HepG2 (cell line): ENCODE results near the gene VIPR1. TPM values are rescaled to one million over a fixed set of nuclear protein-coding genes. Genes with fewer than 3 reads are reported as not detected.

Experiments
- ATAC-seq: fragments of 200-7000 bp; cut with Tn5 transposase; 3 replicates; pipeline ENCODE4 v1.9.1; 2020; ENCODE audit warnings: mild to moderate bottlenecking, moderate library complexity
- BruUV-seq: library from RNA; stranded (reverse); fragments of 400-500 nt; replicated peaks from 2 replicates; lab custom pipeline; 2021; lab: Mats Ljungman, UMichigan
- CTCF ChIA-PET: fragments of 300-600 bp; formaldehyde crosslinking; extraction: SDS; loops from one replicate; lab custom pipeline; 2021; ENCODE audit warnings: low total read pairs, inconsistent platforms, low intra/inter-chr PET ratio; lab: Yijun Ruan, JAX
- POLR2A ChIA-PET: fragments of 350-600 bp; sonication (Branson Sonifier 250); formaldehyde crosslinking; loops from one replicate; lab custom pipeline; 2020; ENCODE audit warnings: antibody characterized with exemption, inconsistent platforms; lab: Yijun Ruan, JAX
- DNase-seq: peaks from one replicate; pipeline ENCODE4 v3.0.0-alpha.2; 2015; ENCODE audit warnings: low spot score
- FAIRE-seq: peaks from 3 replicates; lab custom pipeline; 2011; peaks lifted over from hg19 to GRCh38; lab: Jason Lieb, UNC
- H2AFZ ChIP-seq: one replicate; pipeline ENCODE4 v1.6.1; 2011; ENCODE audit warnings: low read length, inconsistent platforms
- H3K27ac ChIP-seq: fragments of 300-600 bp; 3 replicates; pipeline ENCODE4 v1.8.0; 2011; ENCODE audit warnings: mixed run types, mild to moderate bottlenecking, mixed read lengths, low read length, inconsistent platforms; ENCODE audit not compliant: insufficient read depth; ENCODE audit errors: extremely low read length
- H3K27me3 ChIP-seq, 2 experiments: fragments of 200-600 bp in 1 of 2; 2 replicates in 1 of 2; 3 replicates in 1 of 2; pipeline versions ENCODE4 v1.6.0 to v1.8.0; 2011; ENCODE audit warnings: low read length in 2 of 2, mild to moderate bottlenecking in 2 of 2, moderate library complexity in 2 of 2, inconsistent platforms in 1 of 2; ENCODE audit not compliant: insufficient read depth in 2 of 2, control insufficient read depth in 1 of 2
- H3K36me3 ChIP-seq, 2 experiments: fragments of 200-600 bp in 1 of 2; replicated peaks in 1 of 2; 2 replicates in 1 of 2; 3 replicates in 1 of 2; pipeline versions ENCODE4 v1.5.1 to v1.8.0; 2011; ENCODE audit warnings: low read length in 2 of 2, inconsistent platforms in 1 of 2; ENCODE audit not compliant: insufficient read depth in 2 of 2, control insufficient read depth in 1 of 2
- H3K4me1 ChIP-seq: 2 replicates; pipeline ENCODE4 v1.5.1; 2012; ENCODE audit warnings: low read length, inconsistent platforms; ENCODE audit not compliant: insufficient read depth
- H3K4me2 ChIP-seq: 2 replicates; pipeline ENCODE4 v1.6.0; 2011; ENCODE audit warnings: low read depth, low read length, inconsistent platforms
- H3K4me3 ChIP-seq, 3 experiments: fragments of 200-600 bp in 1 of 3; sonication (generic), shearing (Covaris generic) in 1 of 3; replicated peaks in 1 of 3; 2 replicates each; pipeline ENCODE4 v1.5.1; 2011 to 2016; ENCODE audit warnings: low read length in 3 of 3, inconsistent platforms in 2 of 3, low read depth in 2 of 3, mild to moderate bottlenecking in 2 of 3, control low read depth in 1 of 3, mixed read lengths in 1 of 3; ENCODE audit not compliant: insufficient read depth in 1 of 3
- H3K79me2 ChIP-seq: one replicate; pipeline ENCODE4 v1.6.1; 2011; ENCODE audit warnings: low read length, inconsistent platforms; ENCODE audit not compliant: insufficient read depth
- H3K9ac ChIP-seq: 2 replicates; pipeline ENCODE4 v1.6.0; 2011; ENCODE audit warnings: mild to moderate bottlenecking, low read depth, low read length, inconsistent platforms; ENCODE audit not compliant: insufficient read depth
- H3K9me3 ChIP-seq: 2 replicates; pipeline ENCODE4 v1.5.1; 2012; ENCODE audit warnings: mild to moderate bottlenecking, low read length
- H4K20me1 ChIP-seq: 2 replicates; pipeline ENCODE4 v1.6.0; 2011; ENCODE audit warnings: inconsistent platforms, mild to moderate bottlenecking, low read length, moderate library complexity; ENCODE audit not compliant: insufficient read depth
- EEA1 ChIP-seq: sonication (generic); formaldehyde crosslinking; IDR thresholded peaks from 2 replicates; pipeline ENCODE4 v1.5.1; 2020; ENCODE audit warnings: mild to moderate bottlenecking, missing genetic modification reagents, borderline replicate concordance
- MAZ ChIP-seq, 2 experiments: sonication (generic) in 1 of 2; formaldehyde crosslinking in 1 of 2; IDR thresholded peaks; 2 replicates each; pipeline versions ENCODE4 v1.5.0 to v1.6.1; 2012 to 2020; ENCODE audit warnings: low read depth in 2 of 2, mild to moderate bottlenecking in 2 of 2, borderline replicate concordance in 1 of 2, improper control_type of control experiment in 1 of 2, low read length in 1 of 2, missing genetic modification reagents in 1 of 2, moderate library complexity in 1 of 2
- MYPOP ChIP-seq: sonication (generic); formaldehyde crosslinking; IDR thresholded peaks from 2 replicates; pipeline ENCODE4 v1.8.1; 2023; ENCODE audit warnings: mild to moderate bottlenecking, moderate library complexity, missing genetic modification reagents
- RFX3 ChIP-seq: IDR thresholded peaks from 2 replicates; pipeline ENCODE4 v1.6.1; 2016; ENCODE audit warnings: missing biosample characterization, missing genetic modification reagents
- RFXANK ChIP-seq: IDR thresholded peaks from 2 replicates; pipeline ENCODE4 v1.6.1; 2016
- SIN3A ChIP-seq: IDR thresholded peaks from 2 replicates; pipeline ENCODE4 v1.6.1; 2011; ENCODE audit warnings: low read depth, mild to moderate bottlenecking, control low read depth, low read length, borderline replicate concordance
- SKIL ChIP-seq: sonication (generic); formaldehyde crosslinking; IDR thresholded peaks from 2 replicates; pipeline ENCODE4 v1.8.0; 2022; ENCODE audit warnings: missing genetic modification reagents, mild to moderate bottlenecking, moderate library complexity, borderline replicate concordance
- SMAD1 ChIP-seq: sonication (generic); formaldehyde crosslinking; IDR thresholded peaks from 2 replicates; pipeline ENCODE4 v1.4.0; 2020; ENCODE audit warnings: missing genetic modification reagents, low read depth, mild to moderate bottlenecking, borderline replicate concordance
- SP4 ChIP-seq: sonication (generic); formaldehyde crosslinking; IDR thresholded peaks from 2 replicates; pipeline ENCODE4 v1.8.1; 2023; ENCODE audit warnings: mild to moderate bottlenecking, missing genetic modification reagents
- SYNCRIP ChIP-seq: fragments of 200-400 bp; formaldehyde crosslinking; IDR thresholded peaks from 2 replicates; pipeline ENCODE4 v1.6.1; 2018; ENCODE audit warnings: mild to moderate bottlenecking, low read depth, low read length; ENCODE audit not compliant: insufficient read depth
- ZNF282 ChIP-seq: fragments of 450-650 bp; IDR thresholded peaks from 2 replicates; pipeline ENCODE4 v1.6.1; 2018; ENCODE audit not compliant: partially characterized antibody
- ZNF501 ChIP-seq: sonication (generic); formaldehyde crosslinking; IDR thresholded peaks from 2 replicates; pipeline ENCODE4 v1.5.1; 2020; ENCODE audit warnings: mild to moderate bottlenecking, moderate library complexity, missing genetic modification reagents
- ZXDC ChIP-seq: sonication (generic); formaldehyde crosslinking; IDR thresholded peaks from 2 replicates; pipeline ENCODE4 v1.5.0; 2020; ENCODE audit warnings: mild to moderate bottlenecking, missing genetic modification reagents
- WGBS: methylation state at CpG from one replicate; pipeline ENCODE4 v1.1.6; 2017; ENCODE audit warnings: low lambda C conversion rate; 5-methylcytosine and 5-hydroxymethylcytosine counted together
- in situ Hi-C: cut with HindIII; loops from 2 replicates; pipeline ENCODE4 v1.10.0; 2017; ENCODE audit warnings: low pct_unique_long_range_greater_than_20kb; ENCODE audit not compliant: extremely low pct_ligation_motif_present
- intact Hi-C: fragments of 100-400 bp; cut with micrococcal nuclease; formaldehyde crosslinking; loops from one replicate; pipeline ENCODE4 v1.10.0; 2022; ENCODE audit not compliant: unreplicated experiment
- polyA plus RNA-seq, 8 experiments: library from polyadenylated mRNA; depleted of rRNA in 3 of 8; stranded (reverse) in 7 of 8; unstranded in 1 of 8; fragments of >200 nt; fragmentation: Illumina TruSeq in 4 of 8; extraction: Trizol in 4 of 8; gene quantifications; 2 replicates each; pipeline versions ENCODE4 v1.2.1 to v1.2.3, GENCODE V29; 2011 to 2016; ENCODE audit warnings: low read depth in 4 of 8, missing spikeins in 1 of 8, mixed read lengths in 1 of 8; ENCODE audit not compliant: insufficient read depth in 1 of 8
- total RNA-seq, 5 experiments: library from RNA; depleted of rRNA; stranded (reverse); fragments of >200 nt; fragmentation: Illumina TruSeq; extraction: Trizol; gene quantifications; 2 replicates each; pipeline ENCODE4 v1.2.3, GENCODE V29; 2016; ENCODE audit warnings: low read depth in 1 of 5

The VIPR1 gene
- total and polyA plus RNA-seq, 2 of the 13 experiments (the other 11 are each of a cell fraction or from before 2014, with no cell fraction given) = 0.04 to 0.11 TPM

- intact Hi-C loops = no loop called here
- Histone ChIP-seq H2AFZ (no peak overlapping the region), H4K20me1 (no peaks in the 10 kb centered on the region), H3K27me3 (peaks cover 0 to 2% of the 10 kb centered on the region in 2 experiments; a peak in 2 of 5 replicates), H3K36me3 (no peaks in the 10 kb centered on the region), H3K79me2 (no peaks in the 10 kb centered on the region), H3K4me2 (no peak overlapping the region), H3K4me1 (no peaks in the 10 kb centered on the region), H3K9me3 (no peaks in the 10 kb centered on the region), H3K27ac (no peak overlapping the region), H3K9ac (no peak overlapping the region), H3K4me3 (no peak overlapping the region)
- ChIA-PET CTCF (no interaction called here), POLR2A (no interaction called here)
- BruUV-seq = no TSS peak
- no peak for DNase-seq
- FAIRE-seq = no peak
- 6% methylated on average over 3 of the region's 6 CpGs for WGBS
- ATAC-seq = no peak
- in situ Hi-C loops = loop anchor here (10.0 kb wide), 1 partner anchor 307 kb away; no protein-coding TSS in a partner anchor
- TF ChIP-seq SKIL (CRISPR knock-in tag) (no peak), ZNF282 (no peak), RFXANK (CRISPR knock-in tag) (no peak), SP4 (CRISPR knock-in tag) (no peak), SIN3A (no peak)
Observed at GRCh38 chr3:42531470-42531869, 29.0 kb downstream of the VIPR1 start.

GRCh38 chr3:42532229-42532628 lies 29.8 kb downstream of the VIPR1 start:
- H3K4me3 ChIP-seq = no peak overlapping the region
- no peaks in the 10 kb centered on the region for H3K36me3 ChIP-seq
- no peaks in the 10 kb centered on the region for H3K4me1 ChIP-seq
- H3K79me2 ChIP-seq = no peaks in the 10 kb centered on the region
- no peak for FAIRE-seq
- no peak for DNase-seq
- no peaks in the 10 kb centered on the region for H3K27me3 ChIP-seq
- intact Hi-C loops = no loop called here
- BruUV-seq = no TSS peak
- in situ Hi-C loops = loop anchor here (10.0 kb wide), 1 partner anchor 307 kb away; no protein-coding TSS in a partner anchor
- H3K9me3 ChIP-seq = no peaks in the 10 kb centered on the region
- ATAC-seq = no peak
- ChIA-PET POLR2A (no interaction called here), CTCF (no interaction called here)
- no peak overlapping the region for H3K4me2 ChIP-seq
- no peaks in the 10 kb centered on the region for H4K20me1 ChIP-seq
- 61% methylated on average over 4 of the region's 4 CpGs for WGBS
- H3K27ac ChIP-seq = no peak overlapping the region
- H2AFZ ChIP-seq = no peak overlapping the region
- H3K9ac ChIP-seq = no peak overlapping the region
- no peak for TF ChIP-seq ZXDC (CRISPR knock-in tag)
- TF ChIP-seq EEA1 (CRISPR knock-in tag) = no peak
- no peak for TF ChIP-seq SMAD1 (CRISPR knock-in tag)
- no peak for TF ChIP-seq MAZ (IDR thresholded peaks at IDR 0.05; ENCODE audit: borderline replicate concordance, low read depth, low read length)
- TF ChIP-seq MAZ (CRISPR knock-in tag; IDR thresholded peaks at IDR 0.05; ENCODE audit: low read depth) = no peak
- TF ChIP-seq RFX3 (CRISPR knock-in tag) = no peak
- no peak for TF ChIP-seq MYPOP (CRISPR knock-in tag)
- no peak for TF ChIP-seq SYNCRIP
- no peak for TF ChIP-seq ZNF501 (CRISPR knock-in tag)
